Myocyte (in vitro differentiated cells): ENCODE results near the gene SMAD5. TPM values are rescaled to one million over a fixed set of nuclear protein-coding genes. Genes with fewer than 3 reads are reported as not detected.

Experiments used
- DNase-seq: peaks from one replicate; pipeline ENCODE4 v3.0.0-alpha.2; 2012; ENCODE audit warnings: low read depth
- total RNA-seq: library from RNA; depleted of rRNA; stranded (reverse); fragments of >200 nt; gene quantifications from 2 replicates; pipeline ENCODE4 v1.2.3, GENCODE V29; 2014

The SMAD5 gene
- total RNA-seq, 1 donor from 2014 or later = 54.4 TPM

DNA sequence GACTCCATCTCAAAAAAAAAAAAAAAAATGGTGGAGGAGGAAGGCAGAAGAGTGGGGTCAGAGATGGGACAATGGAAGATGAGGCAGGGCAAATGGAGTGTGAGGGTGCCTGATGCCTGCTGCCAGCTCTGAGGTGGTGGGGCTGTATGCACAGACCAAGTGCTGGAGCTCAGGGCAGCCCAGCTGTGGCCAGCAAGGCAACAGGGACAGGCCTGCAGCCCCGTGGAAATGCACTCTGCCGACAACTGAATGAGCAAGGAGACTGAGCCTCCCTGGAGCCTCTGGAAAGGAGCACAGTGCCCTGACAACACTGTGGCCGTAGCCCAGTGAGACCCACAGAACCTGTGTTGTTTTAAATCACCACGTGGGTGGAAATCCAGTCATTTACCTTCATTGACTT lies 83.2 kb downstream of the SMAD5 start:
- no peak for DNase-seq

DNA sequence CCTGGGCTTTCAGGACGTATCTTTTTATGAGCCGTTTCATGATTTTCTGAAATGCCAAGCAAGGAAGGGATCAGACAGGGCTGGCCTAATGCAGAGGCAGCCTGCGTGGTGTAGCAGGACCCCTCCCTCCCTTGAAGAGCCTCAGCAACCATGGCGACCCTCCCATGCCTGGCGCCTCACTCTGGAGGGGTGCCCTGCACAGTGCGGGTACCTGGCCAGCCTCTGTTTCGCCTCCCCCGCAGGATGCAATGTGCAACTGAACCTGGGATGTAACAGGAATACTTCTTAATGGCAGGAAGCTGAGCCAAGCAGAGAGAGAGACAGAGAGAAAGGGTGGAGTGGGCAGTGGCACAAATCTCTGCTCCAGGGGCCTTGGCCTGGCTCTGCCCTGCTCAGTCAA lies 83.6 kb downstream of the SMAD5 start:
- no peak for DNase-seq

DNA sequence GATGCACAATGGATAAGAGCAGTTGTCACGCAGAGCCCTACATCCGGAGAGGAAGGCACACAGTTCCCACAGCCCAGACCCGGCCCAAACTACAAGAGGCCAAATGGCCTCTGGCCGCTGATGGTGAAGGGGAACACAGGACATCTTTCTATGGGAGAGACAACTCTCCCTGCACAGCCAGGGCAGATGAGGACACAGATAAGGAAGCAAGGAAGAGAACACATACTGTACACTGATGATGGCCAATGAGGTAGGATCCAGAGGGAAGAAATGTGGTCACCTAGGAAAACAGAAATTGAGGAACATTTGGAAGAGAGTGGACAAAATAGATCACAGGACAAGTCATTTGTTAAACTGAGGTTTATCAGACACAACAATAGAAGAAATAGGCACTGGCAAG lies 88.7 kb downstream of the SMAD5 start:
- no peak for DNase-seq

DNA sequence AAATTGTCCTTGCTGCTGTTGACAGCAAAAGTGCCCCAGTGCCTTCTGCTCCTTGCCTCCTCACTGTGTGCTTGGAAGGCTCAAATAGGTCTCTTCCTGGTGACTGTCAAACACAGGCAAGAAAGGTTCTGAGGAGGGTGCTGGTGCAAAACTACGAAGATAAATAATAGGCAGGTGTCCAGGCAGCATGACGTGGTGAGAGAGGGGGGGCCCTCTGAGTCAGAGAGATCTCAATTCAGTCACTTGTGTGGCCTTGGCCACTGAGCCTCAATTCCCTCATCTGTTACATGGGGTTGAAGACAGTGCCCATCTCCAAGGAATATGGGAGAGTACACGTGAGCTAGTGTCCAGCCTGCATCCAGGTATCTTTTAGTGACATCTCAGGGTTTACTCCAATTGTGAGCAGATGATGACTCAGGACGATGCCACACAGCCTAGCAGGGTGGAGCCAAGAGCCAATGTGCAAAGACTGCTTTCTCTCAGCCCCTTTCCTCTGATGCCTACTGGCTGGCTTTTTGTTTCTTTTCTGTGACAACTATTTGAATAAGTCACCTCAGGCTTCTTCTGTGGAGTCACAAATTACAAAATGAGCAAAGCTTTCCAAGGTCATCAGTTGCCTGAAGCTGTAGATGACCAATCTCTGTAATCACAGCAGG lies 90.1 kb downstream of the SMAD5 start:
- no peak for DNase-seq

DNA sequence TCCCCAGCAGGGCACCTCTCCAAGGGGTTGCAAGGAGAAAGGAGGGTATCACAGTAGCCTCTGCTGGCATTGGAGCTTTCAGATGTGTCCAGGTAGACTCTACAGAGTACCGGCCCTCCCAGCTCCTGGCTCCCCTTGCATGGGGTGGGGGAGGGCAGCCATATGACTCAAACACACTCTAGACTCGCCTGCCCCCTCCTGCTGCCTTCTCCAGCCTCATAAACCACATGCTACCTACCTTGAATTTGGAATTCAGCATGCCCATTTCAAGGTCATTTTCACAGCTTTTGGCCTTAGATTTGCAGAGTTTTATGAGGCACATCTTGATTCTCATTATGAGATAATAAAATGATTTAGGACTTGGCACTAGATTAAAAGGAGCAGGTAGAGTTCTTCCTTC lies 93.2 kb downstream of the SMAD5 start:
- no peak for DNase-seq

DNA sequence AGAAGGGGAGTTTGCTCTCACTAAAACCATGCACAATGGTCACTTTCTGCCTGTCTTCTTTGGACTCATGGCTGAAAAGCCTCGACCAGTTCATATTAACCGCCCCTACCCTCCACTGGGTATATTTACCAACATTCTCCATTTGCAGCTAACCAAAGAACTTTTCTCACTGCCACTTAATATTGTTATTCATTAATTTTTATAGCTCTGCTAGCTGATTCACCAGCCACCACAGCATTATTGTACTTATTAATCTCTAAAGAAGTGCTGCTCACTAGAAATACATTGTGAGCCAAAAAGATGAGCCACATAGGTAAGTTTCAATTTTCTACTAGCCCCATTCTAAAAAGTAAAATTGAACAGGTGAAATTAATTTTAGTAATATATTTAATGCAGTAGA lies 93.8 kb downstream of the SMAD5 start:
- no peak for DNase-seq

DNA sequence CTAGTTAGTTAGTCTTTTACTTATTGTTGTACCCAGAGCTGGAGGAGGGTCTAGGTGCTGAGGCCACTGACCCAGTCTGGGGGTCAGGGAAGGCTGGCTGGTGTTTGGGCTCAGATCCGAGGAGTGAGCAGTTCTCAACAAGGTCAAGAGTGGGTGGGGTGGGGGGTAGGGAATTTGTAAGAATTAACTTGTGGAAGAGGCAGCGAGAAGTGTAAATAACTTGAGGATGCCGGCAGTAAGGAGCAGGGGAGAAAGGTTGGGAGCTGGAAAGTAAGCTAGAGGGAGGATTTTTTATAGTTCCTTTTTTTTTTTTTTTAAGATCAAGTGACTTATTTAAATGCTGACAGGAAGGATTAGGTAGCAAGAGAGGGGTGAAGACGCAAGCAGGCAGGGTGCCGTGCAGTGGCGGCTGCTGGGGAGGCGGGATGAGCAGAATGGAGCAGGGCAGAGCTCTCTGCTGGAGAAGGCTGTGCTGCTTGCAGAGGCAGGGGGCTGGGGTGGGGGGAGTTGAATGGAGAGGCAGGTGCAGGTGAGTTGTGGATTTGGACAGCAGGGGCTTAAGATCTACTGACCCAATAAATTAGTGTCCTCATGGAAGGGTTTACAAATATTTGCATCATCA lies 95.6 kb downstream of the SMAD5 start:
- no peak for DNase-seq

DNA sequence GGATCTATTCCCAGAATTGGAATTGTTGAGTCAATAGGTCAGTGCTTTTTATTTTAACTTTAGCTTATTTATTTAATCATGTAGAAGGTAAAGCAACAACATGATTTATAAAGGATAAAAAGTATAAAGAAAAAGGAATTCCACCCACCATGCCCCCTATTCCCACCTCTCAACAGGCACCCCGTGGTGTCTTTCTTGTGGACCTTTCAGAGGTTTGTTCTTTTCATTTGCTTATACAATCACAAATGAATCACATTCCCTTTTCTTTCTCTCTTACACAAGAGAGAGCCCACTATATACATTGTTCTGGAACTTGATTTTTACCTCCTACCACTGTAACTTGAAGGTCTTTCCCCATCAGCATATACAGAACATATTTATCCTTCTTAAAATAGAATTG lies 97.5 kb downstream of the SMAD5 start:
- DNase-seq = no peak

DNA sequence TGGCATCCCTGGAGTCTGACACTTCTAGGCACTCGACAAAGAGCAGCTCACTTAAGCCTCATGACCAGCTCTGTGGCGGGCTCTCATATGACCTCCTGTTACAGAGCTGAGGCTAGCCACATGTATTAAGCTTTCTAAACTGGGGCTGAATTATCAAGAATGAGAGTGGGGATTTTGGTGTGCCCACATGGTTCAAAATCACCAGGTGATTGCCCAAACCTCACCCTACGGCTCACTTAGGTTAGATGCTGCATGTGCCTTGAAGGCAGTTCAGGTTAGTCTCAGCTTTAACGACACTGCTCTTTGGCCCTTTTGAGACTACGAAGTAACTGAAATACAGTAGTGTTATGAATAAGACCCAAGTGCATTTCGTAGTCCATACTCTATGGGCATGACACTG lies 99.7 kb downstream of the SMAD5 start:
- DNase-seq = no peak

Other genes with a start within 250 kb of the SMAD5 start
- not detected in 2 replicates for gene IL9, start 237.0 kb upstream of the SMAD5 start, total RNA-seq
- not detected in 2 replicates for gene LECT2, start 177.9 kb upstream of the SMAD5 start, total RNA-seq
- gene TGFBI, start 103.9 kb upstream of the SMAD5 start, total RNA-seq = 758 and 1,068 TPM in 2 replicates
- not detected in 2 replicates for gene SMIM32, start 60.3 kb downstream of the SMAD5 start, total RNA-seq
- not detected in 2 replicates for gene TRPC7, start 232.7 kb downstream of the SMAD5 start, total RNA-seq